Osteoblast (primary cell): ENCODE measurements around the gene LSMEM2. TPM values are rescaled to one million over a fixed set of nuclear protein-coding genes. Genes with fewer than 3 reads are reported as not detected.
"Not testable (repeated sequence)": the region's sequence is repeated elsewhere in the genome, so short reads cannot be mapped to it uniquely, and the experiment has no call there.

Experiments
- DNase-seq: peaks from one replicate; pipeline ENCODE4 v3.0.0; 2011; ENCODE audit warnings: low spot score, mixed read lengths; ENCODE audit not compliant: insufficient read length; ENCODE audit errors: missing footprints
- H2AFZ ChIP-seq: 2 replicates; pipeline ENCODE4 v1.6.0; 2011; ENCODE audit warnings: mild to moderate bottlenecking, low read length
- H3K27ac ChIP-seq: 2 replicates; pipeline ENCODE4 v1.5.1; 2011; ENCODE audit warnings: mild to moderate bottlenecking, low read depth, low read length, moderate library complexity
- H3K27me3 ChIP-seq: 2 replicates; pipeline ENCODE4 v1.6.0; 2012; ENCODE audit warnings: mild to moderate bottlenecking, control low read depth, inconsistent platforms, low read length, moderate library complexity; ENCODE audit not compliant: insufficient read depth
- H3K36me3 ChIP-seq: 2 replicates; pipeline ENCODE4 v1.5.1; 2011; ENCODE audit warnings: mild to moderate bottlenecking, low read length, control low read depth, moderate library complexity; ENCODE audit not compliant: insufficient read depth
- H3K4me1 ChIP-seq: 2 replicates; pipeline ENCODE4 v1.5.1; 2011; ENCODE audit warnings: mild to moderate bottlenecking, low read length, control low read depth, moderate library complexity; ENCODE audit not compliant: insufficient read depth
- H3K4me2 ChIP-seq: 2 replicates; pipeline ENCODE4 v1.6.0; 2011; ENCODE audit warnings: mild to moderate bottlenecking, low read length; ENCODE audit not compliant: insufficient read depth
- H3K4me3 ChIP-seq: fragments of 200-600 bp; sonication (generic); 3 replicates; pipeline ENCODE4 v1.5.1; 2012; ENCODE audit warnings: mild to moderate bottlenecking, low read length, inconsistent platforms; ENCODE audit not compliant: insufficient read depth
- H3K79me2 ChIP-seq: 2 replicates; pipeline ENCODE4 v1.6.0; 2012; ENCODE audit warnings: mild to moderate bottlenecking, low read length, control low read depth, inconsistent platforms; ENCODE audit not compliant: insufficient read depth
- H3K9me3 ChIP-seq: 2 replicates; pipeline ENCODE4 v1.5.1; 2011; ENCODE audit warnings: low read depth, low read length, control low read depth
- H4K20me1 ChIP-seq: 2 replicates; pipeline ENCODE4 v1.6.0; 2012; ENCODE audit warnings: mild to moderate bottlenecking, low read length, control low read depth; ENCODE audit not compliant: insufficient read depth
- CTCF ChIP-seq: IDR thresholded peaks from 2 replicates; pipeline ENCODE4 v1.5.1; 2011; ENCODE audit warnings: mild to moderate bottlenecking, low read depth, low read length, moderate library complexity; ENCODE audit errors: extremely low read depth
- total RNA-seq: library from RNA; depleted of rRNA; stranded (reverse); fragments of >200 nt; gene quantifications from 2 replicates; pipeline ENCODE4 v1.2.3, GENCODE V29; 2012

LSMEM2 gene
- total RNA-seq, 1 donor: not detected

- no peak overlapping the region for H2AFZ ChIP-seq
- H4K20me1 ChIP-seq: no peaks in the 10 kb centered on the region
- no peaks in the 10 kb centered on the region for H3K9me3 ChIP-seq
- H3K27ac ChIP-seq: peak overlapping the region; percentile 10
- H3K4me1 ChIP-seq: peaks cover 32% of the 10 kb centered on the region
- no peak for DNase-seq
- H3K36me3 ChIP-seq: no peaks in the 10 kb centered on the region
- H3K4me3 ChIP-seq: peak overlapping the region; percentile 59
- no peak for TF ChIP-seq CTCF
- no peaks in the 10 kb centered on the region for H3K27me3 ChIP-seq
- peak overlapping the region; percentile 67 for H3K4me2 ChIP-seq
- no peaks in the 10 kb centered on the region for H3K79me2 ChIP-seq
These were observed 8.3 kb upstream of the LSMEM2 start for GRCh38 chr3:50270422-50271224.

- Histone ChIP-seq H3K27me3 (no peaks in the 10 kb centered on the region), H2AFZ (no peak overlapping the region), H3K9me3 (no peaks in the 10 kb centered on the region), H3K79me2 (no peaks in the 10 kb centered on the region), H3K4me1 (peaks cover 32% of the 10 kb centered on the region), H3K4me2 (no peak overlapping the region), H3K27ac (no peak overlapping the region), H3K36me3 (no peaks in the 10 kb centered on the region), H3K4me3 (no peak overlapping the region), H4K20me1 (no peaks in the 10 kb centered on the region)
- no peak for TF ChIP-seq CTCF
- no peak for DNase-seq
These were observed 7.5 kb upstream of the LSMEM2 start for GRCh38 chr3:50271314-50271936.

- H3K36me3 ChIP-seq, H3K27ac ChIP-seq, H3K4me3 ChIP-seq, H3K9me3 ChIP-seq, H2AFZ ChIP-seq, H3K27me3 ChIP-seq, H4K20me1 ChIP-seq, H3K79me2 ChIP-seq, DNase-seq: not testable (repeated sequence)
- Histone ChIP-seq H3K4me2 (peak overlapping the region; percentile 90), H3K4me1 (peaks cover 32% of the 10 kb centered on the region)
These were observed 6.4 kb upstream of the LSMEM2 start for GRCh38 chr3:50272538-50272910.

GRCh38 chr3:50272911-50273688, 5.8 kb upstream of the LSMEM2 start:
- TF ChIP-seq CTCF: peak; percentile 92
- Histone ChIP-seq H4K20me1 (no peaks in the 10 kb centered on the region), H2AFZ (peak overlapping the region; percentile 81), H3K4me2 (peak overlapping the region; percentile 90), H3K36me3 (no peaks in the 10 kb centered on the region), H3K79me2 (no peaks in the 10 kb centered on the region), H3K27me3 (no peaks in the 10 kb centered on the region), H3K9me3 (no peaks in the 10 kb centered on the region), H3K4me1 (peaks cover 27% of the 10 kb centered on the region), H3K4me3 (peak overlapping the region; percentile 67), H3K27ac (no peak overlapping the region)
- DNase-seq: peak; percentile 99
